ENCODE results near the gene ASPM.

DNA sequence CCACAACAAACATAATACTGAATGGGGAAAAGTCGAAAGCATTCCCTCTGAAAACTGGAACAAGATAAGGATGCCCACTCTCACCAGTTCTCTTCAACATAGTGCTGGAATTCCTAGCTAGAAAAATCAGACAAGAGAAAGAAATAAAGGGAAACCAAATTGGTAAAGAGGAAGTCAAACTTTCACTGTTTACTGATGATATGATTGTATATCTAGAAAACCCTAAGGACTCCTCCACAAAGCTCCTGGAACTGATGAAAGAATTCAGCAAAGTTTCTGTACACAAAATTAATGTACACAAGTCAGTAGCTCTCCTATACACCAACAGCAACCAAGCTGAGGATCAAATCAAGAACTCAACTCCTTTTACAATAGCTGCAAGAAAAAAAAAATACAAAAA is 72.5 kb downstream of the ASPM start:
- TF ChIP-seq POLR2AphosphoS5 (IDR thresholded peaks at IDR 0.05) = no peak
- TF ChIP-seq, protein P1, sequence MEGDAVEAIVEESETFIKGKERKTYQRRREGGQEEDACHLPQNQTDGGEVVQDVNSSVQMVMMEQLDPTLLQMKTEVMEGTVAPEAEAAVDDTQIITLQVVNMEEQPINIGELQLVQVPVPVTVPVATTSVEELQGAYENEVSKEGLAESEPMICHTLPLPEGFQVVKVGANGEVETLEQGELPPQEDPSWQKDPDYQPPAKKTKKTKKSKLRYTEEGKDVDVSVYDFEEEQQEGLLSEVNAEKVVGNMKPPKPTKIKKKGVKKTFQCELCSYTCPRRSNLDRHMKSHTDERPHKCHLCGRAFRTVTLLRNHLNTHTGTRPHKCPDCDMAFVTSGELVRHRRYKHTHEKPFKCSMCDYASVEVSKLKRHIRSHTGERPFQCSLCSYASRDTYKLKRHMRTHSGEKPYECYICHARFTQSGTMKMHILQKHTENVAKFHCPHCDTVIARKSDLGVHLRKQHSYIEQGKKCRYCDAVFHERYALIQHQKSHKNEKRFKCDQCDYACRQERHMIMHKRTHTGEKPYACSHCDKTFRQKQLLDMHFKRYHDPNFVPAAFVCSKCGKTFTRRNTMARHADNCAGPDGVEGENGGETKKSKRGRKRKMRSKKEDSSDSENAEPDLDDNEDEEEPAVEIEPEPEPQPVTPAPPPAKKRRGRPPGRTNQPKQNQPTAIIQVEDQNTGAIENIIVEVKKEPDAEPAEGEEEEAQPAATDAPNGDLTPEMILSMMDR (IDR thresholded peaks at IDR 0.05) = no peak
- no peak for TF ChIP-seq POLR2A (IDR thresholded peaks at IDR 0.05)
- no peak for TF ChIP-seq EP300 (IDR thresholded peaks at IDR 0.05)
